ENCODE results near the gene C15orf39.

- TF ChIP-seq CTCF (IDR thresholded peaks at IDR 0.05) (no peak), POLR2A (IDR thresholded peaks at IDR 0.05) (no peak)
These were observed 15.6 kb upstream of the C15orf39 start for GRCh38 chr15:75186044-75186443.
